Aorta (tissue), 5 donors: ENCODE data around the gene SLC66A2. TPM values are rescaled to one million over a fixed set of nuclear protein-coding genes. Genes with fewer than 3 reads are reported as not detected.

Experiments used
- ATAC-seq: fragments of 200-7000 bp; cut with Tn5 transposase; one replicate; pipeline ENCODE4 v1.9.1; 2022; ENCODE audit warnings: moderate library complexity; ENCODE audit not compliant: low FRiP score
- DNase-seq, 2 donors: peaks; one replicate each; pipeline ENCODE4 v3.0.0-alpha.2; 2020
- H3K27ac ChIP-seq, 2 donors: one replicate each; pipeline ENCODE4 v1.5.1; 2013; ENCODE audit warnings: low read length in 2 of 2, mild to moderate bottlenecking in 2 of 2, moderate library complexity in 2 of 2, control low read depth in 1 of 2, inconsistent platforms in 1 of 2, low read depth in 1 of 2
- H3K27me3 ChIP-seq, 2 donors: one replicate each; pipeline ENCODE4 v1.6.1; 2013; ENCODE audit warnings: control low read depth in 1 of 2, low read length in 1 of 2, mild to moderate bottlenecking in 1 of 2, moderate library complexity in 1 of 2; ENCODE audit not compliant: insufficient read depth in 2 of 2, control insufficient read depth in 1 of 2
- H3K36me3 ChIP-seq, 2 donors: one replicate each; pipeline ENCODE4 v1.6.1; 2013; ENCODE audit warnings: control low read depth in 1 of 2, low read length in 1 of 2, mild to moderate bottlenecking in 1 of 2; ENCODE audit not compliant: insufficient read depth in 2 of 2, control insufficient read depth in 1 of 2
- H3K4me1 ChIP-seq, 2 donors: one replicate each; pipeline ENCODE4 v1.6.1; 2013; ENCODE audit warnings: low read length in 2 of 2, control low read depth in 1 of 2, mild to moderate bottlenecking in 1 of 2, moderate library complexity in 1 of 2; ENCODE audit not compliant: insufficient read depth in 2 of 2, control insufficient read depth in 1 of 2
- H3K4me3 ChIP-seq, 2 donors: one replicate each; pipeline ENCODE4 v1.5.1; 2013; ENCODE audit warnings: low read length in 2 of 2, control low read depth in 1 of 2, mild to moderate bottlenecking in 1 of 2
- H3K9me3 ChIP-seq: one replicate; pipeline ENCODE4 v1.6.1; 2013; ENCODE audit warnings: mild to moderate bottlenecking, low read length; ENCODE audit not compliant: control insufficient read depth
- WGBS, 2 donors: extraction: QIAGEN DNeasy Blood & Tissue Kit; methylation state at CpG; one replicate each; pipeline ENCODE4 v1.1.7; 2013; 5-methylcytosine and 5-hydroxymethylcytosine counted together
- intact Hi-C, 2 donors: fragments of 100-400 bp; cut with DNase I; formaldehyde crosslinking; loops; one replicate each; pipeline versions ENCODE4 v1.14.2 to v1.15.0; 2022
- polyA plus RNA-seq, 2 donors: library from polyadenylated mRNA; stranded (reverse); fragments of 200-250 nt; gene quantifications; one replicate each; pipeline ENCODE4 v1.2.3, GENCODE V29; 2013
- total RNA-seq, 2 donors: library from RNA; stranded (reverse); fragmentation: NEBNext Ultra II Directional; extraction: Animal tissue kit (Norgen Biotek cat#: 25700); gene quantifications; one replicate each; pipeline ENCODE4 v1.2.1, GENCODE V29; 2021
- donor health status: healthy with polysubstance abuse.
- donor health status: Bipolar disorder and iron deficiency.
- donor health status: DM: no; HTN: no; CAD: no.
- donor health status: DM: no; HTN: no; CAD: no.
- donor health status: DM: yes; HTN: yes; CAD: no.

The SLC66A2 gene
- total and polyA plus RNA-seq, 4 donors: 12.9 to 48.8 (median 43.9) TPM

GRCh38 chr18:79936641-79937040, 14.8 kb downstream of the SLC66A2 start:
- intact Hi-C loops: no loop called here
- Histone ChIP-seq H3K36me3 (peaks cover 0 to 7% of the 10 kb centered on the region in 2 donors), H3K4me1 (no peaks in the 10 kb centered on the region), H3K27me3 (no peaks in the 10 kb centered on the region), H3K4me3 (no peak overlapping the region), H3K27ac (no peak overlapping the region), H3K9me3 (peaks cover 5% of the 10 kb centered on the region)
- 81 to 87% methylated on average over 12 of the region's 12 CpGs for WGBS, 2 donors
- DNase-seq (peak; percentile 30 to 69), ATAC-seq (no peak)

- Histone ChIP-seq H3K9me3 (peaks cover 7% of the 10 kb centered on the region), H3K36me3 (peaks cover 0 to 7% of the 10 kb centered on the region in 2 donors), H3K27ac (no peak overlapping the region), H3K27me3 (no peaks in the 10 kb centered on the region), H3K4me1 (no peaks in the 10 kb centered on the region), H3K4me3 (no peak overlapping the region)
- DNase-seq: peak; percentile 6 to 43
- 97 to 98% methylated on average over 6 of the region's 6 CpGs for WGBS, 2 donors
- intact Hi-C loops: no loop called here
- no peak for ATAC-seq
These were observed 15.5 kb downstream of the SLC66A2 start for GRCh38 chr18:79935925-79936324.

GRCh38 chr18:79935499-79935898, 16.0 kb downstream of the SLC66A2 start:
- Histone ChIP-seq H3K4me1 (no peaks in the 10 kb centered on the region), H3K36me3 (peaks cover 0 to 7% of the 10 kb centered on the region in 2 donors), H3K27me3 (no peaks in the 10 kb centered on the region), H3K27ac (no peak overlapping the region), H3K9me3 (peaks cover 7% of the 10 kb centered on the region), H3K4me3 (no peak overlapping the region)
- ATAC-seq (no peak), DNase-seq (peak; percentile 9 to 19)
- WGBS, 2 donors: 96 to 97% methylated on average over 3 of the region's 3 CpGs
- intact Hi-C loops: no loop called here

- Histone ChIP-seq H3K27ac (no peak overlapping the region), H3K4me1 (no peaks in the 10 kb centered on the region), H3K9me3 (peaks cover 7% of the 10 kb centered on the region), H3K27me3 (no peaks in the 10 kb centered on the region), H3K36me3 (peaks cover 0 to 7% of the 10 kb centered on the region in 2 donors), H3K4me3 (no peak overlapping the region)
- DNase-seq: peak; percentile 8 to 19
- intact Hi-C loops: no loop called here
- WGBS, 2 donors: 64 to 82% methylated on average over 5 of the region's 5 CpGs
- ATAC-seq: no peak
These were observed 16.4 kb downstream of the SLC66A2 start for GRCh38 chr18:79935098-79935480.

- peaks cover 7% of the 10 kb centered on the region for H3K9me3 ChIP-seq
- DNase-seq: peak; percentile 54 to 80
- no peak overlapping the region for H3K27ac ChIP-seq
- ATAC-seq: no peak
- WGBS, 2 donors: 77 to 80% methylated on average over 8 of the region's 8 CpGs
- no peaks in the 10 kb centered on the region for H3K4me1 ChIP-seq
- intact Hi-C loops: no loop called here
- peaks cover 0 to 7% of the 10 kb centered on the region in 2 donors for H3K36me3 ChIP-seq
- no peaks in the 10 kb centered on the region for H3K27me3 ChIP-seq
- H3K4me3 ChIP-seq: no peak overlapping the region
These were observed 16.9 kb downstream of the SLC66A2 start for GRCh38 chr18:79934311-79935097.

GRCh38 chr18:79933765-79934164, 17.7 kb downstream of the SLC66A2 start:
- Histone ChIP-seq H3K36me3 (peaks cover 0 to 12% of the 10 kb centered on the region in 2 donors), H3K4me1 (no peaks in the 10 kb centered on the region), H3K9me3 (peaks cover 10% of the 10 kb centered on the region), H3K27ac (no peak overlapping the region), H3K4me3 (no peak overlapping the region), H3K27me3 (no peaks in the 10 kb centered on the region)
- WGBS, 2 donors: 85% methylated on average over 10 of the region's 10 CpGs
- ATAC-seq (no peak), DNase-seq (peak; percentile 51 to 74)
- intact Hi-C loops: no loop called here

GRCh38 chr18:79932907-79933306, 18.5 kb downstream of the SLC66A2 start:
- Histone ChIP-seq H3K4me1 (no peaks in the 10 kb centered on the region), H3K36me3 (peaks cover 0 to 13% of the 10 kb centered on the region in 2 donors), H3K9me3 (peaks cover 10% of the 10 kb centered on the region), H3K4me3 (no peak overlapping the region), H3K27me3 (no peaks in the 10 kb centered on the region), H3K27ac (no peak overlapping the region)
- 93 to 96% methylated on average over 3 of the region's 3 CpGs for WGBS, 2 donors
- DNase-seq: no peak
- ATAC-seq: no peak
- intact Hi-C loops: no loop called here

- DNase-seq (peak in 1 of 2 donors; percentile 1), ATAC-seq (no peak)
- Histone ChIP-seq H3K4me3 (no peak overlapping the region), H3K4me1 (no peaks in the 10 kb centered on the region), H3K27me3 (no peaks in the 10 kb centered on the region), H3K27ac (no peak overlapping the region), H3K9me3 (peaks cover 10% of the 10 kb centered on the region), H3K36me3 (peaks cover 0 to 13% of the 10 kb centered on the region in 2 donors)
- 98 to 99% methylated on average over 2 of the region's 2 CpGs for WGBS, 2 donors
- intact Hi-C loops: no loop called here
These were observed 20.0 kb downstream of the SLC66A2 start for GRCh38 chr18:79931475-79931874.

- peaks cover 0 to 11% of the 10 kb centered on the region in 2 donors for H3K36me3 ChIP-seq
- H3K4me3 ChIP-seq: no peak overlapping the region
- no peak for ATAC-seq
- H3K27ac ChIP-seq: no peak overlapping the region
- no peaks in the 10 kb centered on the region for H3K27me3 ChIP-seq
- H3K9me3 ChIP-seq: peaks cover 10% of the 10 kb centered on the region
- DNase-seq: no peak
- 96 to 99% methylated on average over 2 of the region's 2 CpGs for WGBS, 2 donors
- intact Hi-C loops: no loop called here
- H3K4me1 ChIP-seq: no peaks in the 10 kb centered on the region
These were observed 21.3 kb downstream of the SLC66A2 start for GRCh38 chr18:79930020-79930642.
